Sigmoid colon (tissue), 7 donors: ENCODE data around the gene MLEC. TPM values are rescaled to one million over a fixed set of nuclear protein-coding genes. Genes with fewer than 3 reads are reported as not detected.

Source experiments
- DNase-seq: peaks from one replicate; pipeline ENCODE4 v3.0.0-alpha.2; 2019
- H3K27ac ChIP-seq, 4 donors: fragments of 200-600 bp; sonication (generic); one replicate each; pipeline ENCODE4 v1.5.1; 2016 to 2019; ENCODE audit warnings: mild to moderate bottlenecking in 1 of 4
- H3K27me3 ChIP-seq, 3 donors: fragments of 200-600 bp; sonication (generic); one replicate each; pipeline ENCODE4 v1.5.1; 2019; ENCODE audit warnings: mild to moderate bottlenecking in 1 of 3
- H3K36me3 ChIP-seq, 4 donors: fragments of 200-600 bp; sonication (generic); one replicate each; pipeline ENCODE4 v1.5.1; 2016 to 2019
- H3K4me1 ChIP-seq, 4 donors: fragments of 200-600 bp; sonication (generic); one replicate each; pipeline ENCODE4 v1.5.1; 2017 to 2019
- H3K4me3 ChIP-seq, 4 donors: fragments of 200-600 bp; sonication (generic); one replicate each; pipeline ENCODE4 v1.5.1; 2017 to 2019; ENCODE audit warnings: mild to moderate bottlenecking in 2 of 4, moderate library complexity in 1 of 4
- H3K9me3 ChIP-seq, 4 donors: fragments of 200-600 bp in 3 of 4; sonication (generic) in 3 of 4; one replicate each; pipeline versions ENCODE4 v1.5.1 to v1.6.1; 2013 to 2019
- CTCF ChIP-seq, 4 experiments: fragments of 450-650 bp in 3 of 4; fragments of 200-600 bp in 1 of 4; IDR thresholded peaks; one replicate each; pipeline ENCODE4 v1.5.1; 2016 to 2019; ENCODE audit warnings: antibody characterized with exemption in 4 of 4, mild to moderate bottlenecking in 3 of 4, moderate library complexity in 2 of 4
- EP300 ChIP-seq, 4 donors: sonication (generic); formaldehyde crosslinking; IDR thresholded peaks; one replicate each; pipeline ENCODE4 v1.6.1; 2017; ENCODE audit warnings: antibody characterized with exemption in 4 of 4
- POLR2A ChIP-seq, 2 donors: fragments of 450-650 bp; IDR thresholded peaks; one replicate each; pipeline ENCODE4 v1.6.1; 2016; ENCODE audit warnings: antibody characterized with exemption in 2 of 2, mild to moderate bottlenecking in 2 of 2, moderate library complexity in 2 of 2
- POLR2AphosphoS5 ChIP-seq, 4 donors: sonication (generic); formaldehyde crosslinking; IDR thresholded peaks; one replicate each; pipeline ENCODE4 v1.6.1; 2017; ENCODE audit warnings: antibody characterized with exemption in 4 of 4
- WGBS, 2 donors: extraction: QIAGEN DNeasy Blood & Tissue Kit; methylation state at CpG; one replicate each; pipeline ENCODE4 v1.1.7; 2013; 5-methylcytosine and 5-hydroxymethylcytosine counted together
- intact Hi-C: fragments of 100-400 bp; cut with DNase I; formaldehyde crosslinking; loops from one replicate; pipeline ENCODE4 v1.15.1; 2023
- polyA plus RNA-seq, 3 donors: library from polyadenylated mRNA; stranded (reverse); fragments of 200-250 nt; gene quantifications; one replicate each; pipeline ENCODE4 v1.2.3, GENCODE V29; 2013
- total RNA-seq, 4 donors: library from RNA; depleted of rRNA; stranded (reverse); fragments of >200 nt; gene quantifications; one replicate each; pipeline ENCODE4 v1.1.0, GENCODE V29; 2016
- donor health status: healthy with polysubstance abuse.
- donor health status: Bipolar disorder and iron deficiency.
- donor health status: healthy.

Gene MLEC
- total and polyA plus RNA-seq, 7 donors: 22.2 to 164 (median 31.3) TPM

DNA sequence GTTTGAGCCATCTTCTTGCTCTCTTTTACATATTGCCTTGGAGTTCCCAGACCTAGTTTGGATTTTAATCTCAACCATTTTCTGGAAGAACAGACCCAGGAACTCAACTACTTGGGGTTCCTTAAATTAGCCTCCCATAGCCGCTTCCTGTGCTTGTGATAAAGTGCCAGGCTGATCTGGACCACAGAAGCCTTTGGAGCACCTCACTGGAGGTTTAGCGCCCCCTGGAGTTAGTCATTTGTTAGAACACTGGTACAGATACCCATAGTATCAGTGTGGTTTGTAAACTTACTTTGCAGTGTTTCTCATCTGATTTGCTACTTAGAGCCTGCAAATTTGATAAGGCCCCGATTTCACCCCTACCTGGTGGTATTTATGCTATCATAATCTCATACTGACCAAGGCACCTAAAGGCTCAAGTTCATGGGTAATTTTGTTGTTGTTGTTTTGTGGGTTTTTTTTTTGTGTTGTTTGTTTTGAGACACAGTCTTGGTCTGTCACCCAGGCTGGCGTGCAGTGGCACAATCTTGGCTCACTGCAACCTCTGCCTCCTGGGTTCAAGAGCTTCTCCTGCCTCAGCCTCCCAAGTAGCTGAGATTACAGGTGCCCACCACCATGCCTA is 27.0 kb downstream of the MLEC start:
- Histone ChIP-seq H3K4me1 (peaks cover 0 to 26% (median 20%) of the 10 kb centered on the region in 4 donors), H3K36me3 (peaks cover 15 to 58% (median 37%) of the 10 kb centered on the region in 4 donors), H3K4me3 (no peak overlapping the region), H3K9me3 (no peaks in the 10 kb centered on the region), H3K27me3 (no peaks in the 10 kb centered on the region), H3K27ac (no peak overlapping the region)
- 14 to 22% methylated on average over 4 of the region's 4 CpGs for WGBS, 2 donors
- intact Hi-C loops: loop anchor here (2.0 to 10.0 kb wide), 4 partner anchors 65 to 279 kb away; partner anchors contain the start of genes COX6A1 and HNF1A
- DNase-seq: peak; percentile 86
- TF ChIP-seq POLR2A (IDR thresholded peaks at IDR 0.05) (no peak), CTCF (IDR thresholded peaks at IDR 0.05) (peak; percentile 45 to 88 (median 82))

DNA sequence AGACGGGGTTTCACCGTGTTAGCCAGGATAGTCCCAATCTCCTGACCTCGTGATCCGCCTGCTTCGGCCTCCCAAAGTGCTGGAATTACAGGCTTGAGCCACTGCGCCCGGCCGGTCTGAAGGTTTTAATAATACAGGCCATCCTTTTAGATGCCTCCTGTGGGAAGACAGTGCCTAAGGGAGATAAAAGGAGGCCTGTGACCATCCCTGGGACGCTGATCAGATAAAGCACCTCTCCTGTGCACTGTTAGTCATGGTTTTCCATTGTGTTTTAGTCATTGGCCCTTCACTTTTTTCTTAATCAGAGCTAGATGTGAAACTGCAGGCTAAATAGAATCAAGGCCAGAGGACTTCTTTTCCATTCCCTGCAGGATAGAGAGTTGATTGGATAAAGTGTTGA is 31.1 kb downstream of the MLEC start:
- H3K27me3 ChIP-seq: no peaks in the 10 kb centered on the region
- intact Hi-C loops: loop anchor here (10.0 kb wide), 2 partner anchors 257 to 283 kb away; partner anchors contain the start of genes COX6A1 and HNF1A
- DNase-seq: no peak
- 78 to 93% methylated on average over 9 of the region's 9 CpGs for WGBS, 2 donors
- TF ChIP-seq POLR2AphosphoS5 (IDR thresholded peaks at IDR 0.05) (no peak), POLR2A (IDR thresholded peaks at IDR 0.05) (no peak), EP300 (IDR thresholded peaks at IDR 0.05) (no peak)
- no peak overlapping the region for H3K27ac ChIP-seq
- peaks cover 39 to 98% (median 67%) of the 10 kb centered on the region in 4 donors for H3K36me3 ChIP-seq
- no peak overlapping the region for H3K4me3 ChIP-seq
- H3K9me3 ChIP-seq: no peaks in the 10 kb centered on the region
- H3K4me1 ChIP-seq: peaks cover 0 to 18% (median 7%) of the 10 kb centered on the region in 4 donors

DNA sequence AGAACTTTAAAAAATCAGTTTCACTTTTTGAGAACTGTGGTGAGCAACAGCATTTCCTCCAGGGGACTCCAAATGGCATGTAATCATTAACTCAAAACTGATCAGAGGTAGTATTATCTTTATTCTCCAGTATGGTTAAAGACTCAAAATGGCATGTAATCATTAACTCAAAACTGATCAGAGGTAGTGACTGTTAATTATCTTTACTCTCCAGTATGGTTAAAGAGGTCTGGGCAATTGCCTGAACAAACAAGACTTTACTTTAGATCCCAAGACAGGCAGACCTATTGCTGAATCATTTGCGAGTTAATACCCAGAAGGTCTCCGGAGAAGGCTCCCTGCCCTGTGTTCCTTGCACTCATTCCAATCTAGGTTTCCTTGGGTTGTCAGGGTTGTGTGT is 32.1 kb downstream of the MLEC start:
- H3K36me3 ChIP-seq: peaks cover 39 to 99% (median 66%) of the 10 kb centered on the region in 4 donors
- WGBS, 2 donors: 17 to 73% methylated on average over 2 of the region's 2 CpGs

GRCh38 chr12:120719496-120720233 is 32.7 kb downstream of the MLEC start:
- H3K27me3 ChIP-seq: no peaks in the 10 kb centered on the region
- TF ChIP-seq EP300 (IDR thresholded peaks at IDR 0.05) (no peak), CTCF (IDR thresholded peaks at IDR 0.05) (no peak), POLR2AphosphoS5 (IDR thresholded peaks at IDR 0.05) (no peak), POLR2A (IDR thresholded peaks at IDR 0.05) (no peak)
- no peaks in the 10 kb centered on the region for H3K9me3 ChIP-seq
- H3K4me3 ChIP-seq: no peak overlapping the region
- no peak for DNase-seq
- H3K27ac ChIP-seq: peak overlapping the region in 3 of 4 donors; percentile 42 to 80 (median 65)
- peaks cover 39 to 93% (median 64%) of the 10 kb centered on the region in 4 donors for H3K36me3 ChIP-seq
- intact Hi-C loops: loop anchor here (10.0 kb wide), 3 partner anchors 255 to 415 kb away; partner anchors contain the start of genes COX6A1, HNF1A and P2RX7
- WGBS, 2 donors: 22 to 59% methylated on average over 11 of the region's 11 CpGs
- H3K4me1 ChIP-seq: peaks cover 0 to 20% (median 6%) of the 10 kb centered on the region in 4 donors

More for the DNA sequence above, 32.1 kb downstream of the MLEC start:
- Histone ChIP-seq H3K4me1 (peaks cover 0 to 18% (median 5%) of the 10 kb centered on the region in 4 donors), H3K27me3 (no peaks in the 10 kb centered on the region), H3K27ac (peak overlapping the region in 1 of 4 donors; percentile 80), H3K4me3 (no peak overlapping the region), H3K9me3 (no peaks in the 10 kb centered on the region)
- no peak for DNase-seq
- intact Hi-C loops: loop anchor here (10.0 kb wide), 2 partner anchors 256 to 284 kb away; partner anchors contain the start of genes COX6A1 and HNF1A
- no peak for TF ChIP-seq POLR2AphosphoS5 (IDR thresholded peaks at IDR 0.05)
- no peak for TF ChIP-seq CTCF (IDR thresholded peaks at IDR 0.05)
- no peak for TF ChIP-seq POLR2A (IDR thresholded peaks at IDR 0.05)
- no peak for TF ChIP-seq EP300 (IDR thresholded peaks at IDR 0.05)
